Measurements from ENCODE around the gene ACTR1A. TPM values are rescaled to one million over a fixed set of nuclear protein-coding genes. Genes with fewer than 3 reads are reported as not detected.
"Not testable (repeated sequence)": the region's sequence is repeated elsewhere in the genome, so short reads cannot be mapped to it uniquely, and the experiment has no call there.

ACTR1A gene
- polyA plus RNA-seq, 1 donor (not counting 4 experiments of a cell fraction or from before 2014, with no cell fraction given), result 162 TPM

DNA sequence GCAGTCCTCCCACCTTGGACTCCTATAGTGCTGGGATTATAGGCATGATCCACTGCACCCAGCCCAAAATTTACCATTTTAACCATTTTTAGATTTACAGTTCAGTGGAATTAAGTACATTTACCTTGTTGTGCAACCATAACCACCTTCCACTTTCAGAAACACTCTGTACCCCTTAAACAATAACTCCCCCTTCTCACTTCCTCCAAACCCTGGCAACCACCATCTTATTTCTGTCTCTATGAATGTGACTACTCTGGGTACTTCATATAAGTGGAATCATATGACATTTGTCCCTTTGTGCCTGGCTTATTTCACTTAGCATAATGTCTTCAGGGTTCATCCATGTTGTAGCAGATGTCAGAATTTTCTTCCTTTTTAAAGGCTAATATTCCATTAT is 34.9 kb upstream of the ACTR1A start:
- DNase-seq (ENCODE audit: low read depth, low spot score), result no peak
- no peaks in the 10 kb centered on the region for H3K4me1 ChIP-seq (ENCODE audit: control insufficient read depth, extremely low read depth, insufficient read depth, low read length)
- no peaks in the 10 kb centered on the region for H3K9me1 ChIP-seq (ENCODE audit: control insufficient read depth, extremely low read depth, insufficient read depth, low read length)
- H2AFZ ChIP-seq (ENCODE audit: control insufficient read depth, low read length), result no peak overlapping the region
- H3K4me2 ChIP-seq (ENCODE audit: control insufficient read depth, extremely low read depth, insufficient read depth, low read depth, low read length), result no peak overlapping the region
- no peaks in the 10 kb centered on the region for H3K9me3 ChIP-seq (ENCODE audit: control insufficient read depth, low read depth, low read length)
- dilution Hi-C loops (cut with MboI; ENCODE audit: extremely low pct_ligation_motif_present, low sequenced_read_pairs), result no loop called here
- H3K27me3 ChIP-seq (ENCODE audit: control insufficient read depth, extremely low read depth, insufficient read depth, low read length), result no peaks in the 10 kb centered on the region
- H3K36me3 ChIP-seq (ENCODE audit: control insufficient read depth in 2 of 2, extremely low read depth in 1 of 2, insufficient read depth in 2 of 2, low read length in 2 of 2), result no peaks in the 10 kb centered on the region
- H4K20me1 ChIP-seq (ENCODE audit: control insufficient read depth, extremely low read depth, insufficient read depth, low read length), result no peaks in the 10 kb centered on the region
- no peak overlapping the region for H3K27ac ChIP-seq (ENCODE audit: control insufficient read depth, insufficient read depth, low read length)
- no peak overlapping the region for H3K4me3 ChIP-seq (ENCODE audit: control insufficient read depth in 2 of 3, extremely low read depth in 1 of 3, insufficient read depth in 2 of 3, low read depth in 1 of 3, low read length in 3 of 3)
- no peak for FAIRE-seq
- no peaks in the 10 kb centered on the region for H3K79me2 ChIP-seq (ENCODE audit: control insufficient read depth, insufficient read depth, low read length)
- TF ChIP-seq, protein P1, sequence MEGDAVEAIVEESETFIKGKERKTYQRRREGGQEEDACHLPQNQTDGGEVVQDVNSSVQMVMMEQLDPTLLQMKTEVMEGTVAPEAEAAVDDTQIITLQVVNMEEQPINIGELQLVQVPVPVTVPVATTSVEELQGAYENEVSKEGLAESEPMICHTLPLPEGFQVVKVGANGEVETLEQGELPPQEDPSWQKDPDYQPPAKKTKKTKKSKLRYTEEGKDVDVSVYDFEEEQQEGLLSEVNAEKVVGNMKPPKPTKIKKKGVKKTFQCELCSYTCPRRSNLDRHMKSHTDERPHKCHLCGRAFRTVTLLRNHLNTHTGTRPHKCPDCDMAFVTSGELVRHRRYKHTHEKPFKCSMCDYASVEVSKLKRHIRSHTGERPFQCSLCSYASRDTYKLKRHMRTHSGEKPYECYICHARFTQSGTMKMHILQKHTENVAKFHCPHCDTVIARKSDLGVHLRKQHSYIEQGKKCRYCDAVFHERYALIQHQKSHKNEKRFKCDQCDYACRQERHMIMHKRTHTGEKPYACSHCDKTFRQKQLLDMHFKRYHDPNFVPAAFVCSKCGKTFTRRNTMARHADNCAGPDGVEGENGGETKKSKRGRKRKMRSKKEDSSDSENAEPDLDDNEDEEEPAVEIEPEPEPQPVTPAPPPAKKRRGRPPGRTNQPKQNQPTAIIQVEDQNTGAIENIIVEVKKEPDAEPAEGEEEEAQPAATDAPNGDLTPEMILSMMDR (optimal IDR thresholded peaks at IDR 0.05 in 1 of 3, IDR thresholded peaks at IDR 0.05 in 1 of 3, conservative IDR thresholded peaks at IDR 0.05 in 1 of 3; ENCODE audit: extremely low read depth in 1 of 3, insufficient read depth in 2 of 3, low read length in 3 of 3), result no peak
- no peak for TF ChIP-seq EZH2 (IDR thresholded peaks at IDR 0.05; ENCODE audit: low read length)
- H3K9ac ChIP-seq (ENCODE audit: control insufficient read depth, extremely low read depth, insufficient read depth, low read length), result no peak overlapping the region

- no peak for TF ChIP-seq EZH2 (IDR thresholded peaks at IDR 0.05; ENCODE audit: low read length)
- no peaks in the 10 kb centered on the region for H3K36me3 ChIP-seq (ENCODE audit: control insufficient read depth in 2 of 2, extremely low read depth in 1 of 2, insufficient read depth in 2 of 2, low read length in 2 of 2)
- H3K9me1 ChIP-seq (ENCODE audit: control insufficient read depth, extremely low read depth, insufficient read depth, low read length), result no peaks in the 10 kb centered on the region
- H3K27ac ChIP-seq (ENCODE audit: control insufficient read depth, insufficient read depth, low read length), result no peak overlapping the region
- FAIRE-seq (no peak), DNase-seq (ENCODE audit: low read depth, low spot score) (no peak)
- no peaks in the 10 kb centered on the region for H3K79me2 ChIP-seq (ENCODE audit: control insufficient read depth, insufficient read depth, low read length)
- H3K27me3 ChIP-seq (ENCODE audit: control insufficient read depth, extremely low read depth, insufficient read depth, low read length), result no peaks in the 10 kb centered on the region
- no peak overlapping the region for H3K4me2 ChIP-seq (ENCODE audit: control insufficient read depth, extremely low read depth, insufficient read depth, low read depth, low read length)
- no peak overlapping the region for H2AFZ ChIP-seq (ENCODE audit: control insufficient read depth, low read length)
- dilution Hi-C loops (cut with MboI; ENCODE audit: extremely low pct_ligation_motif_present, low sequenced_read_pairs), result no loop called here
- no peak overlapping the region for H3K9ac ChIP-seq (ENCODE audit: control insufficient read depth, extremely low read depth, insufficient read depth, low read length)
- H4K20me1 ChIP-seq (ENCODE audit: control insufficient read depth, extremely low read depth, insufficient read depth, low read length), result no peaks in the 10 kb centered on the region
- no peaks in the 10 kb centered on the region for H3K4me1 ChIP-seq (ENCODE audit: control insufficient read depth, extremely low read depth, insufficient read depth, low read length)
- H3K9me3 ChIP-seq (ENCODE audit: control insufficient read depth, low read depth, low read length), result no peaks in the 10 kb centered on the region
- no peak overlapping the region for H3K4me3 ChIP-seq (ENCODE audit: control insufficient read depth in 2 of 3, extremely low read depth in 1 of 3, insufficient read depth in 2 of 3, low read depth in 1 of 3, low read length in 3 of 3)
Observed at GRCh38 chr10:102535481-102536147, 33.1 kb upstream of the ACTR1A start.

GRCh38 chr10:102534966-102535365 is 32.5 kb upstream of the ACTR1A start:
- H3K9ac ChIP-seq (ENCODE audit: control insufficient read depth, extremely low read depth, insufficient read depth, low read length); H4K20me1 ChIP-seq (ENCODE audit: control insufficient read depth, extremely low read depth, insufficient read depth, low read length); H3K9me1 ChIP-seq (ENCODE audit: control insufficient read depth, extremely low read depth, insufficient read depth, low read length); FAIRE-seq; H3K79me2 ChIP-seq (ENCODE audit: control insufficient read depth, insufficient read depth, low read length); H3K4me2 ChIP-seq (ENCODE audit: control insufficient read depth, extremely low read depth, insufficient read depth, low read depth, low read length); H3K4me1 ChIP-seq (ENCODE audit: control insufficient read depth, extremely low read depth, insufficient read depth, low read length); dilution Hi-C loops (cut with MboI; ENCODE audit: extremely low pct_ligation_motif_present, low sequenced_read_pairs); H3K27me3 ChIP-seq (ENCODE audit: control insufficient read depth, extremely low read depth, insufficient read depth, low read length); H3K36me3 ChIP-seq (ENCODE audit: control insufficient read depth in 2 of 2, extremely low read depth in 1 of 2, insufficient read depth in 2 of 2, low read length in 2 of 2); H3K4me3 ChIP-seq (ENCODE audit: control insufficient read depth in 2 of 3, extremely low read depth in 1 of 3, insufficient read depth in 2 of 3, low read depth in 1 of 3, low read length in 3 of 3); H3K9me3 ChIP-seq (ENCODE audit: control insufficient read depth, low read depth, low read length); H2AFZ ChIP-seq (ENCODE audit: control insufficient read depth, low read length); DNase-seq (ENCODE audit: low read depth, low spot score); H3K27ac ChIP-seq (ENCODE audit: control insufficient read depth, insufficient read depth, low read length): not testable (repeated sequence)

Data from keratinocyte (primary cell).